ENCODE measurements around the gene ANKRD13C.

DNA sequence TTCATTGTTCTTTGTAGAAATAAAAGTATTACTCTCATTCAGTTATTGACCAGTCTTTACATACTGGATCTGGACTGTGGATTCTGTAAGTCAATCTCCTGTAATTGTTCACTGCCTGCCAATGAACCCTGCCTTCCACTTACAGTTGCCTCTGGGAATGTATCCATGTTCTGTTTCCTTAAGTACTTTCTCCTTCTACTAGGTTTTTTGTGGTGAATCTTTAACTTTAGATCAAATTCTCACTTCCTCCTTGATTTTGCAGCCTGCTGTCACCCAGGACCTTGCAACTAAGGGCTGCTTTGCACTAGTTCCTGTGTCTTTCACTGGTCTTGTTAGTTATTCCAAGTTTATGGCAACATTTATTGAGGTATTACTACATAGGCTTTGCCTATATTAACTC, 28.2 kb upstream of the ANKRD13C start:
- no peak for TF ChIP-seq TAF1 (IDR thresholded peaks at IDR 0.05; ENCODE audit: low read depth)
- TF ChIP-seq YY1 (IDR thresholded peaks at IDR 0.05; ENCODE audit: low read depth): no peak
- no peak for TF ChIP-seq EP300 (IDR thresholded peaks at IDR 0.05; ENCODE audit: borderline replicate concordance)
- no peak for TF ChIP-seq RAD21 (IDR thresholded peaks at IDR 0.05; ENCODE audit: low read depth)
- TF ChIP-seq, protein P1, sequence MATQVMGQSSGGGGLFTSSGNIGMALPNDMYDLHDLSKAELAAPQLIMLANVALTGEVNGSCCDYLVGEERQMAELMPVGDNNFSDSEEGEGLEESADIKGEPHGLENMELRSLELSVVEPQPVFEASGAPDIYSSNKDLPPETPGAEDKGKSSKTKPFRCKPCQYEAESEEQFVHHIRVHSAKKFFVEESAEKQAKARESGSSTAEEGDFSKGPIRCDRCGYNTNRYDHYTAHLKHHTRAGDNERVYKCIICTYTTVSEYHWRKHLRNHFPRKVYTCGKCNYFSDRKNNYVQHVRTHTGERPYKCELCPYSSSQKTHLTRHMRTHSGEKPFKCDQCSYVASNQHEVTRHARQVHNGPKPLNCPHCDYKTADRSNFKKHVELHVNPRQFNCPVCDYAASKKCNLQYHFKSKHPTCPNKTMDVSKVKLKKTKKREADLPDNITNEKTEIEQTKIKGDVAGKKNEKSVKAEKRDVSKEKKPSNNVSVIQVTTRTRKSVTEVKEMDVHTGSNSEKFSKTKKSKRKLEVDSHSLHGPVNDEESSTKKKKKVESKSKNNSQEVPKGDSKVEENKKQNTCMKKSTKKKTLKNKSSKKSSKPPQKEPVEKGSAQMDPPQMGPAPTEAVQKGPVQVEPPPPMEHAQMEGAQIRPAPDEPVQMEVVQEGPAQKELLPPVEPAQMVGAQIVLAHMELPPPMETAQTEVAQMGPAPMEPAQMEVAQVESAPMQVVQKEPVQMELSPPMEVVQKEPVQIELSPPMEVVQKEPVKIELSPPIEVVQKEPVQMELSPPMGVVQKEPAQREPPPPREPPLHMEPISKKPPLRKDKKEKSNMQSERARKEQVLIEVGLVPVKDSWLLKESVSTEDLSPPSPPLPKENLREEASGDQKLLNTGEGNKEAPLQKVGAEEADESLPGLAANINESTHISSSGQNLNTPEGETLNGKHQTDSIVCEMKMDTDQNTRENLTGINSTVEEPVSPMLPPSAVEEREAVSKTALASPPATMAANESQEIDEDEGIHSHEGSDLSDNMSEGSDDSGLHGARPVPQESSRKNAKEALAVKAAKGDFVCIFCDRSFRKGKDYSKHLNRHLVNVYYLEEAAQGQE (IDR thresholded peaks at IDR 0.05; ENCODE audit: low read depth): no peak
- no peak for TF ChIP-seq ZBTB7A (IDR thresholded peaks at IDR 0.05; ENCODE audit: low read depth)
- TF ChIP-seq FOXM1 (IDR thresholded peaks at IDR 0.05; ENCODE audit: borderline replicate concordance, low read depth): no peak
- TF ChIP-seq TEAD4 (IDR thresholded peaks at IDR 0.05): no peak
- TF ChIP-seq, protein P2, sequence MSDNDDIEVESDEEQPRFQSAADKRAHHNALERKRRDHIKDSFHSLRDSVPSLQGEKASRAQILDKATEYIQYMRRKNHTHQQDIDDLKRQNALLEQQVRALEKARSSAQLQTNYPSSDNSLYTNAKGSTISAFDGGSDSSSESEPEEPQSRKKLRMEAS (IDR thresholded peaks at IDR 0.05): no peak

Data from Ishikawa (cell line).